Astrocyte of the spinal cord (primary cell): ENCODE measurements around the gene STRIT1.

Source experiments
- DNase-seq: peaks from one replicate; pipeline ENCODE4 v3.0.0; 2011; ENCODE audit warnings: low read depth, low spot score
- H3K4me3 ChIP-seq: 2 replicates; pipeline ENCODE4 v1.5.1; 2011; ENCODE audit warnings: low read depth, mild to moderate bottlenecking, low read length, moderate library complexity
- in situ Hi-C: cut with HindIII; loops from 2 replicates; pipeline ENCODE4 v1.10.0; 2017; ENCODE audit warnings: low sequenced_read_pairs
- TF ChIP-seq, protein P1 (sequence below): IDR thresholded peaks from 2 replicates; pipeline ENCODE4 v1.5.1; 2012; ENCODE audit warnings: low read depth, mild to moderate bottlenecking, low read length, inconsistent platforms

The STRIT1 gene

DNA sequence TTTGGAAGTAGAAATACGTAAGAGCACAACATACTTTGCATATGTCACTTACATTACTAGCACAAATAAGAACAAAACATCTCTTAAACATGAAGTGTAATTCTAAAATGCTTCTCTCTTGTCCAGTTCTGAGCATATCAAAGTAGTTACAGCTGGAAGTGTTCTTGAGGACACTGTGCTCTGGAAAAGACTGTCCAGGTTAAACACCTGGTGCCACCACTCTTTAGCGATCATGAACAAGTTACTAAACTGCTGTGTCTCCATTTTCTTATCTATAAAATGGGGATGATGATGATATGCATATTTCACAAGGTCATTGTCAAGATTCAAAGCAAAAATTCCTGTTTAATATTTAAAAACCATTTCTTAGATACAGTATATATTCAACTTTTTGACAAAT lies 790 bp downstream of the STRIT1 start:
- in situ Hi-C loops, result no loop called here
- TF ChIP-seq, protein P1, sequence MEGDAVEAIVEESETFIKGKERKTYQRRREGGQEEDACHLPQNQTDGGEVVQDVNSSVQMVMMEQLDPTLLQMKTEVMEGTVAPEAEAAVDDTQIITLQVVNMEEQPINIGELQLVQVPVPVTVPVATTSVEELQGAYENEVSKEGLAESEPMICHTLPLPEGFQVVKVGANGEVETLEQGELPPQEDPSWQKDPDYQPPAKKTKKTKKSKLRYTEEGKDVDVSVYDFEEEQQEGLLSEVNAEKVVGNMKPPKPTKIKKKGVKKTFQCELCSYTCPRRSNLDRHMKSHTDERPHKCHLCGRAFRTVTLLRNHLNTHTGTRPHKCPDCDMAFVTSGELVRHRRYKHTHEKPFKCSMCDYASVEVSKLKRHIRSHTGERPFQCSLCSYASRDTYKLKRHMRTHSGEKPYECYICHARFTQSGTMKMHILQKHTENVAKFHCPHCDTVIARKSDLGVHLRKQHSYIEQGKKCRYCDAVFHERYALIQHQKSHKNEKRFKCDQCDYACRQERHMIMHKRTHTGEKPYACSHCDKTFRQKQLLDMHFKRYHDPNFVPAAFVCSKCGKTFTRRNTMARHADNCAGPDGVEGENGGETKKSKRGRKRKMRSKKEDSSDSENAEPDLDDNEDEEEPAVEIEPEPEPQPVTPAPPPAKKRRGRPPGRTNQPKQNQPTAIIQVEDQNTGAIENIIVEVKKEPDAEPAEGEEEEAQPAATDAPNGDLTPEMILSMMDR, result no peak
- DNase-seq, result no peak
- no peak overlapping the region for H3K4me3 ChIP-seq

- DNase-seq, result no peak
- in situ Hi-C loops, result no loop called here
- TF ChIP-seq, protein P1, result no peak
- H3K4me3 ChIP-seq, result no peak overlapping the region
Observed at GRCh38 chr3:155292133-155292532, 1.4 kb downstream of the STRIT1 start.

DNA sequence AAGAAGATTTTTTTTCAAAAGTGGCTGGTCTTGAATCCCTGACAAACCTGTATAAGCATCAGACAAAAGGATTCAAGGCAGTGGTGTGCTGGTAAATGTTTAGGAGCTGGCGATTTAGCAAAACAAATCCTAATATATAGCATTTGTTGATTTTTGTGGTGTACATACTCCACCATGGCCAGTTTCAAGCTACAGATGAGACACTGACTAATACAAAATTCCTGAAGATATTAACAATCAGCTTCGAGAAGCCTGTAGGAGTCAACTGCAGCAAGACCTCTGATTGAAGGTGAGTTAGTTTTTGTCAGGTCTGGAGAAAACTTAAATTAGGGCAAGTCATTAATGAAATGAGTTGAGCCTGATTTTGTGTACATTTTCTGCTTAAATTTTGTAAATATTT lies 6.7 kb downstream of the STRIT1 start:
- in situ Hi-C loops, result no loop called here
- TF ChIP-seq, protein P1, result no peak

GRCh38 chr3:155285936-155286335 lies 7.5 kb downstream of the STRIT1 start:
- in situ Hi-C loops, result no loop called here

More for the DNA sequence above, 6.7 kb downstream of the STRIT1 start:
- no peak overlapping the region for H3K4me3 ChIP-seq
- peak; percentile 14 for DNase-seq

DNA sequence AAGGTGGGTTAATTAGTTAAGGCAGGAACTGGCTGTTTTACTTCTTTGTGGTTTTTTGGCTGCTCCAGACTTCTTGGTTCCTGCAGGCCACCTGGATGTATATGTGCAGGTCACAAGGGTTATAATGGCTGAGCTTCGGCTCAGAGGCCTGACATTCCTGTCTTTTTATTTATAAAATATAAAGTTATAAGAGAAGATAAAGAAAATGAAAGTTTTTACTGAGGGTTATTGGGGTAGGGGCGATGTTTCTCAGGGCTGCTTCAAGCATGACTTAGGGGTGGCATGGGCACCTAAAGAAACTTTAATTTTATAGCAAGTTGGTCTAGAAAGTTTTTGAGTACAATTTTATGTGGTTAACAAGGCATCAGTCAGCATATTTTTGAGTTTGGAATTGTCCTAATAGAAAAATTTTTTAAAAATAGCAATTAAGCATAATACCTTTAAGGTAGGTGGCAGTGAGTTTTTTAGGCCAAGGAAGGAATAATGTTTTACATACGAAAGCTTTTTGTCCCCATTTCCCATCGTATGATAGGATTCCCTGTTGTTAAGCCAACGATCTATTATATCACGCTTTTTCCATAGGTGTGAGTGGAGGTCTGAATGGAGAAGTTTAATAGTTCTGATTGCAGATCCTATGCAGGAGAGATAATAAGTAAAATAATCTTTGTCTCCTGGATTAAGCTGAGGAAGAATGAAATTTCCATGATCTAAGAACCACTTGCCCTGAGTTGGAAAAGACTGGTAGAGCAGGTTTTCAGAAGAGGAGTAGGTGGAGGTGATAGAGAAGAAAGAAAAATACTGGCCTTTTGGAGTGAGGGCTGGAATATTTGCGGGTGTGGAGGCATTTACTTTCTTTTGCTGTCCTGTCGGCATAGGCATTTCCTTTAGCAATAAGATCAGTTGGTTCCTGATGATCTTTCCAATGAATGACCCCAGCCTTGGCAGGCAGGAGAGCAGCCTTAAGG lies 10.1 kb downstream of the STRIT1 start:
- in situ Hi-C loops, result no loop called here
- no peak overlapping the region for H3K4me3 ChIP-seq
- TF ChIP-seq, protein P1, result no peak
- no peak for DNase-seq

More at GRCh38 chr3:155285936-155286335, 7.5 kb downstream of the STRIT1 start:
- no peak overlapping the region for H3K4me3 ChIP-seq
- TF ChIP-seq, protein P1, result no peak
- DNase-seq, result no peak

- TF ChIP-seq, protein P1, result no peak
- in situ Hi-C loops, result no loop called here
- peak; percentile 80 for DNase-seq
- no peak overlapping the region for H3K4me3 ChIP-seq
Observed at GRCh38 chr3:155282385-155283091, 10.9 kb downstream of the STRIT1 start.
